H9 (cell line): ENCODE measurements around the gene PRLH. TPM values are rescaled to one million over a fixed set of nuclear protein-coding genes. Genes with fewer than 3 reads are reported as not detected.
"Not testable (repeated sequence)": the region's sequence is repeated elsewhere in the genome, so short reads cannot be mapped to it uniquely, and the experiment has no call there.

ENCODE experiments used
- DNase-seq: peaks from one replicate; pipeline ENCODE4 v3.0.0-alpha.2; 2017
- H2AFZ ChIP-seq: one replicate; pipeline ENCODE4 v1.6.1; 2013; ENCODE audit warnings: mild to moderate bottlenecking, low read length, control low read depth, moderate library complexity
- H2AK5ac ChIP-seq: 2 replicates; pipeline ENCODE4 v1.6.1; 2013; ENCODE audit warnings: low read length, control low read depth, mixed read lengths; ENCODE audit not compliant: insufficient read length
- H2BK120ac ChIP-seq: one replicate; pipeline ENCODE4 v1.6.1; 2013; ENCODE audit warnings: low read depth, mild to moderate bottlenecking, low read length, control low read depth, inconsistent platforms; ENCODE audit not compliant: poor library complexity, severe bottlenecking
- H2BK12ac ChIP-seq: 2 replicates; pipeline ENCODE4 v1.6.1; 2013; ENCODE audit warnings: low read length, control low read depth, mixed read lengths, low read depth; ENCODE audit not compliant: insufficient read length
- H2BK15ac ChIP-seq: 2 replicates; pipeline ENCODE4 v1.6.1; 2013; ENCODE audit warnings: low read depth, low read length, control low read depth
- H2BK20ac ChIP-seq: one replicate; pipeline ENCODE4 v1.6.1; 2013; ENCODE audit warnings: low read depth, mild to moderate bottlenecking, low read length, control low read depth, inconsistent platforms; ENCODE audit not compliant: poor library complexity, severe bottlenecking
- H2BK5ac ChIP-seq: 2 replicates; pipeline ENCODE4 v1.6.1; 2013; ENCODE audit warnings: low read length, control low read depth, mixed read lengths; ENCODE audit not compliant: insufficient read length
- H3K14ac ChIP-seq: 2 replicates; pipeline ENCODE4 v1.6.1; 2013; ENCODE audit warnings: low read length, control low read depth; ENCODE audit not compliant: insufficient read depth
- H3K18ac ChIP-seq: 2 replicates; pipeline ENCODE4 v1.6.1; 2013; ENCODE audit warnings: low read depth, mild to moderate bottlenecking, mixed read lengths, low read length, control low read depth; ENCODE audit not compliant: insufficient read length
- H3K23ac ChIP-seq: 2 replicates; pipeline ENCODE4 v1.6.1; 2013; ENCODE audit warnings: low read length, control low read depth, mixed read lengths, low read depth; ENCODE audit not compliant: insufficient read length
- H3K23me2 ChIP-seq: 2 replicates; pipeline ENCODE4 v1.6.1; 2013; ENCODE audit warnings: low read depth, mild to moderate bottlenecking, mixed read lengths, low read length, control low read depth; ENCODE audit not compliant: insufficient read length, poor library complexity, severe bottlenecking
- H3K27ac ChIP-seq: 2 replicates; pipeline ENCODE4 v1.5.1; 2013; ENCODE audit warnings: low read length, control low read depth, mixed read lengths, low read depth; ENCODE audit not compliant: insufficient read length
- H3K27me3 ChIP-seq: 2 replicates; pipeline ENCODE4 v1.6.1; 2013; ENCODE audit warnings: low read length, control low read depth, inconsistent platforms; ENCODE audit not compliant: insufficient read depth
- H3K4ac ChIP-seq: 2 replicates; pipeline ENCODE4 v1.6.1; 2013; ENCODE audit warnings: low read depth, mild to moderate bottlenecking, control low read depth, inconsistent platforms, low read length, moderate library complexity
- H3K4me1 ChIP-seq: 2 replicates; pipeline ENCODE4 v1.6.1; 2013; ENCODE audit warnings: low read length, control low read depth, inconsistent platforms; ENCODE audit not compliant: insufficient read depth
- H3K4me2 ChIP-seq: 2 replicates; pipeline ENCODE4 v1.6.1; 2013; ENCODE audit warnings: low read length, control low read depth, mixed read lengths; ENCODE audit not compliant: insufficient read length, insufficient read depth
- H3K56ac ChIP-seq: 2 replicates; pipeline ENCODE4 v1.6.1; 2013; ENCODE audit warnings: low read depth, mild to moderate bottlenecking, mixed read lengths, low read length, control low read depth; ENCODE audit not compliant: insufficient read length
- H3K79me1 ChIP-seq: 2 replicates; pipeline ENCODE4 v1.6.1; 2013; ENCODE audit warnings: low read depth, mild to moderate bottlenecking, moderate library complexity, low read length, control low read depth, inconsistent platforms; ENCODE audit not compliant: insufficient read depth, poor library complexity, severe bottlenecking
- H3K79me2 ChIP-seq: 2 replicates; pipeline ENCODE4 v1.6.1; 2013; ENCODE audit warnings: low read length, control low read depth, inconsistent platforms; ENCODE audit not compliant: insufficient read depth
- H3K9ac ChIP-seq: 2 replicates; pipeline ENCODE4 v1.6.1; 2013; ENCODE audit warnings: low read length, control low read depth, mixed read lengths; ENCODE audit not compliant: insufficient read length; ENCODE audit errors: extremely low read depth
- H3K9me3 ChIP-seq: one replicate; pipeline ENCODE4 v1.6.1; 2013; ENCODE audit warnings: low read depth, low read length, inconsistent platforms; ENCODE audit not compliant: control insufficient read depth
- H3T11ph ChIP-seq: one replicate; pipeline ENCODE4 v1.6.1; 2013; ENCODE audit warnings: mild to moderate bottlenecking, low read length, control low read depth, inconsistent platforms
- H4K20me1 ChIP-seq: one replicate; pipeline ENCODE4 v1.6.1; 2013; ENCODE audit not compliant: control insufficient read depth, insufficient read length, insufficient read depth
- H4K5ac ChIP-seq: 2 replicates; pipeline ENCODE4 v1.6.1; 2013; ENCODE audit warnings: low read depth, mild to moderate bottlenecking, mixed read lengths, low read length, control low read depth; ENCODE audit not compliant: insufficient read length
- H4K8ac ChIP-seq: replicated peaks from 2 replicates; pipeline ENCODE4 v1.6.1; 2013; ENCODE audit warnings: low read length, control low read depth, mixed read lengths, low read depth; ENCODE audit not compliant: insufficient read length
- H4K91ac ChIP-seq: 2 replicates; pipeline ENCODE4 v1.6.1; 2013; ENCODE audit warnings: low read depth, mild to moderate bottlenecking, moderate library complexity, mixed read lengths, low read length, control low read depth; ENCODE audit not compliant: insufficient read length
- H3K27ac Mint-ChIP-seq, 3 experiments: 2 replicates in 2 of 3; 3 replicates in 1 of 3; pipeline ENCODE4 v1.8.0; 2020 to 2021; ENCODE audit warnings: mixed read lengths in 3 of 3, mild to moderate bottlenecking in 1 of 3, moderate library complexity in 1 of 3
- H3K27me3 Mint-ChIP-seq: 2 replicates; pipeline ENCODE4 v1.8.0; 2021; ENCODE audit warnings: low read depth, mild to moderate bottlenecking, moderate library complexity, mixed read lengths
- H3K36me3 Mint-ChIP-seq, 3 experiments: 2 replicates in 2 of 3; 3 replicates in 1 of 3; pipeline ENCODE4 v1.8.0; 2020 to 2021; ENCODE audit warnings: low read depth in 3 of 3, mixed read lengths in 3 of 3; ENCODE audit not compliant: insufficient read depth in 1 of 3
- H3K4me1 Mint-ChIP-seq, 2 experiments: 2 replicates each; pipeline ENCODE4 v1.8.0; 2020; ENCODE audit warnings: mixed read lengths in 2 of 2
- H3K4me3 Mint-ChIP-seq, 2 experiments: 2 replicates in 1 of 2; 3 replicates in 1 of 2; pipeline ENCODE4 v1.8.0; 2020 to 2021; ENCODE audit warnings: mild to moderate bottlenecking in 2 of 2, mixed read lengths in 2 of 2, moderate library complexity in 1 of 2
- H3K9me3 Mint-ChIP-seq, 2 experiments: 2 replicates in 1 of 2; 3 replicates in 1 of 2; pipeline ENCODE4 v1.8.0; 2020; ENCODE audit warnings: mild to moderate bottlenecking in 2 of 2, mixed read lengths in 2 of 2, moderate library complexity in 1 of 2
- WGBS: extraction: QIAGEN DNeasy Blood & Tissue Kit; methylation state at CpG from one replicate; pipeline ENCODE4 v1.1.7; 2013; ENCODE audit warnings: missing lambda C conversion rate, low lambda C conversion rate, mixed read lengths; ENCODE audit not compliant: insufficient read length; ENCODE audit errors: extremely low coverage; 5-methylcytosine and 5-hydroxymethylcytosine counted together
- total RNA-seq: library from RNA; stranded (reverse); gene quantifications from 2 replicates; pipeline ENCODE4 v1.2.1, GENCODE V29; 2021
- TF ChIP-seq, protein P1 (sequence below): fragments of 200-600 bp; sonication (generic); conservative IDR thresholded peaks from 3 replicates; pipeline ENCODE4 v1.8.0; 2021; ENCODE audit warnings: antibody characterized with exemption, mild to moderate bottlenecking

Gene PRLH
- total RNA-seq, 1 experiment from 2014 or later: not detected

DNA sequence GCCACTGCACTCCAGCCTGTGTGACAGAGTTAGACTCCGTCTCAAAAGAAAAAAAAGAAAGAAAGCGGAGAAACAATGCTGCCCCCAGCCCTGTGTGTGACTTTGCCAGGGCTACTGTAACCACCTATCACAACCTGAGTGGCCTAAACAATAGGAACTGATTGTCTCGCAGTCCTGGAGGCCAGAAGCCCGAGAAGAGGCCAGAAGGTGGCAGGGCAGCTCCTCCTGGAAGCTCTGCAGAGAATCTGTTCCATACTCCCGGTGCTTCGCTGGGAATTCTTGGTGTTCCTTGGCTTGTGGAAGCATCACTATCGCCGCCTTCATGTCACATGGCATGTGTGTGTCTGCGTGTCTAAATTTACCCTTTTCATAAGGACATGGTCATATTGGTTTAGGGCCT is 38.6 kb downstream of the PRLH start:
- H3K4me1 Mint-ChIP-seq: peaks cover 55 to 57% of the 10 kb centered on the region in 2 experiments
- H3K9me3 Mint-ChIP-seq: peaks cover 35 to 46% of the 10 kb centered on the region in 2 experiments
- peaks cover 13% of the 10 kb centered on the region for H3K27me3 Mint-ChIP-seq
- no peak overlapping the region for H3K27ac Mint-ChIP-seq
- no CpG with 5 or more reads among the region's 9 CpGs for WGBS
- peaks cover 27 to 35% (median 27%) of the 10 kb centered on the region in 3 experiments for H3K36me3 Mint-ChIP-seq
- Histone ChIP-seq H4K20me1 (no peaks in the 10 kb centered on the region), H4K91ac (no peak overlapping the region), H3K23me2 (no peaks in the 10 kb centered on the region), H3K23ac (no peak overlapping the region), H3K79me1 (no peaks in the 10 kb centered on the region), H2BK15ac (no peak overlapping the region), H3K56ac (no peak overlapping the region), H3K27ac (no peak overlapping the region), H4K5ac (no peak overlapping the region), H3K4me1 (peaks cover 5% of the 10 kb centered on the region; the same call in 1 of the 2 replicates), H2AK5ac (no peak overlapping the region), H4K8ac (no peak overlapping the region), H3T11ph (no peak overlapping the region), H3K4ac (no peak overlapping the region), H2BK12ac (no peak overlapping the region), H2BK5ac (no peak overlapping the region), H2BK120ac (no peak overlapping the region), H2BK20ac (no peak overlapping the region), H3K18ac (no peak overlapping the region), H3K4me2 (no peak overlapping the region), H3K14ac (no peak overlapping the region), H3K27me3 (no peaks in the 10 kb centered on the region), H2AFZ (no peak overlapping the region), H3K9ac (no peak overlapping the region), H3K79me2 (no peaks in the 10 kb centered on the region), H3K9me3 (peaks cover 3% of the 10 kb centered on the region)
- no peak for DNase-seq
- TF ChIP-seq, protein P1, sequence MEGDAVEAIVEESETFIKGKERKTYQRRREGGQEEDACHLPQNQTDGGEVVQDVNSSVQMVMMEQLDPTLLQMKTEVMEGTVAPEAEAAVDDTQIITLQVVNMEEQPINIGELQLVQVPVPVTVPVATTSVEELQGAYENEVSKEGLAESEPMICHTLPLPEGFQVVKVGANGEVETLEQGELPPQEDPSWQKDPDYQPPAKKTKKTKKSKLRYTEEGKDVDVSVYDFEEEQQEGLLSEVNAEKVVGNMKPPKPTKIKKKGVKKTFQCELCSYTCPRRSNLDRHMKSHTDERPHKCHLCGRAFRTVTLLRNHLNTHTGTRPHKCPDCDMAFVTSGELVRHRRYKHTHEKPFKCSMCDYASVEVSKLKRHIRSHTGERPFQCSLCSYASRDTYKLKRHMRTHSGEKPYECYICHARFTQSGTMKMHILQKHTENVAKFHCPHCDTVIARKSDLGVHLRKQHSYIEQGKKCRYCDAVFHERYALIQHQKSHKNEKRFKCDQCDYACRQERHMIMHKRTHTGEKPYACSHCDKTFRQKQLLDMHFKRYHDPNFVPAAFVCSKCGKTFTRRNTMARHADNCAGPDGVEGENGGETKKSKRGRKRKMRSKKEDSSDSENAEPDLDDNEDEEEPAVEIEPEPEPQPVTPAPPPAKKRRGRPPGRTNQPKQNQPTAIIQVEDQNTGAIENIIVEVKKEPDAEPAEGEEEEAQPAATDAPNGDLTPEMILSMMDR: peak; percentile 39; the same call in 1 of the 3 replicates
- H3K4me3 Mint-ChIP-seq: no peak overlapping the region; a peak in 1 of 5 replicates

DNA sequence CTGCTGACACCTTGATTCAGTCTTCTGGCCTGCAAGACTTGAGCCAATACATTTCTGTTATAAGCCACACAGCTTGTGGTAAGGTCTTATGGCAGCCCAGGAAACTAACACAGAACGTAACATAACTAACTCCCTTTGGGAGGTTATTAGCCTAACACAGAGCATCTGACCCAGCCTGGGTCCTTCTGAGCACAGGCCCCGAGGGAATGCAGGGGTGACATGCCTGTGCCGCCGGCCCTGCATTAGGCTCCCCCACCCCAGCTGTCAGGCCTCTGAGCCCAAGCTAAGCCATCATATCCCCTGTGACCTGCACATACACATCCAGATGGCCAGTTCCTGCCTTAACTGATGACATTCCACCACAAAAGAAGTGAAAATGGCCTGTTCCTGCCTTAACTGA is 40.1 kb downstream of the PRLH start:
- H2AFZ ChIP-seq, H3K27me3 ChIP-seq, H4K8ac ChIP-seq, H2BK5ac ChIP-seq, H3K9me3 ChIP-seq, H2AK5ac ChIP-seq, H3K18ac ChIP-seq, H2BK20ac ChIP-seq, H3K4me2 ChIP-seq, H3K9ac ChIP-seq, H3K27ac ChIP-seq, H3T11ph ChIP-seq, H3K79me2 ChIP-seq, H4K91ac ChIP-seq, H3K79me1 ChIP-seq, H3K4me1 ChIP-seq, H3K56ac ChIP-seq, H4K20me1 ChIP-seq, H3K14ac ChIP-seq, DNase-seq, H3K4me3 Mint-ChIP-seq, H3K4ac ChIP-seq, H2BK15ac ChIP-seq, H2BK12ac ChIP-seq, H3K23ac ChIP-seq, H3K23me2 ChIP-seq, H3K27ac Mint-ChIP-seq, H4K5ac ChIP-seq, H2BK120ac ChIP-seq: not testable (repeated sequence)
- Mint-ChIP-seq H3K36me3 (peaks cover 27 to 35% (median 27%) of the 10 kb centered on the region in 3 experiments), H3K27me3 (peaks cover 11% of the 10 kb centered on the region), H3K4me1 (peaks cover 43 to 50% of the 10 kb centered on the region in 2 experiments), H3K9me3 (peaks cover 35 to 46% of the 10 kb centered on the region in 2 experiments)
- no CpG with 5 or more reads among the region's 4 CpGs for WGBS
